ENCODE data around the gene DAZAP2.

- no peak for TF ChIP-seq CTCF (IDR thresholded peaks at IDR 0.05; ENCODE audit: poor library complexity, severe bottlenecking)
- no peak for TF ChIP-seq MXI1 (conservative IDR thresholded peaks at IDR 0.05; ENCODE audit: poor library complexity, severe bottlenecking)
- TF ChIP-seq RAD21 (conservative IDR thresholded peaks at IDR 0.05) = no peak
- TF ChIP-seq EZH2 (IDR thresholded peaks at IDR 0.05; ENCODE audit: borderline replicate concordance, insufficient read depth, low read length, poor library complexity, severe bottlenecking) = no peak
- TF ChIP-seq REST (IDR thresholded peaks at IDR 0.05; ENCODE audit: borderline replicate concordance) = no peak
- no peak for TF ChIP-seq POLR2AphosphoS5 (IDR thresholded peaks at IDR 0.05)
These were observed 42.7 kb downstream of the DAZAP2 start for GRCh38 chr12:51281202-51281924.

Measured in neural cell (in vitro differentiated cells).